ENCODE measurements around the gene SPATA13.

Gene SPATA13

GRCh38 chr13:24253520-24254145 is 93.1 kb downstream of the SPATA13 start:
- no peak for DNase-seq (ENCODE audit: low spot score)

GRCh38 chr13:24254146-24254841 is 93.8 kb downstream of the SPATA13 start:
- no peak for DNase-seq (ENCODE audit: low spot score)

GRCh38 chr13:24257497-24257896 is 97.0 kb downstream of the SPATA13 start:
- no peak for DNase-seq (ENCODE audit: low spot score)

DNA sequence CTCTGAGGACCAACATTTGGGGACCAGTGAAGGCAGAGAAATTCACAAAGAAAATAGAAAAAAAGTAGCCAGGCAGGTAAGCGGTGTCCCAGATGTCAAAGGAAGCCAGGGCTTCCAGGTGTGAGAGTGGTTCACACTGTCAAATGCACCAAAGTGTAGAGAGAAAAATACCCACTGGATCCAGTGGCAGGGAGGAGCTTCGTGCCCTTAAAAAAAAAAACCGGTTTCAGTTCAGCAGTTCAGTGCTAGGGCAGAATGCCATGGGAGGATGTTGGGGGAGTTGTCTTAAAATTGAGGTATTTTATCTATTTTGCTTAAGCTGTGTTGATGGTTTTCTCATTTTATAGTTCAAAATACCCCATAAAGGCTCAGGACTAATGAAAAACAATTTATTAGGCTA is 101.0 kb downstream of the SPATA13 start:
- DNase-seq (ENCODE audit: low spot score) = no peak

DNA sequence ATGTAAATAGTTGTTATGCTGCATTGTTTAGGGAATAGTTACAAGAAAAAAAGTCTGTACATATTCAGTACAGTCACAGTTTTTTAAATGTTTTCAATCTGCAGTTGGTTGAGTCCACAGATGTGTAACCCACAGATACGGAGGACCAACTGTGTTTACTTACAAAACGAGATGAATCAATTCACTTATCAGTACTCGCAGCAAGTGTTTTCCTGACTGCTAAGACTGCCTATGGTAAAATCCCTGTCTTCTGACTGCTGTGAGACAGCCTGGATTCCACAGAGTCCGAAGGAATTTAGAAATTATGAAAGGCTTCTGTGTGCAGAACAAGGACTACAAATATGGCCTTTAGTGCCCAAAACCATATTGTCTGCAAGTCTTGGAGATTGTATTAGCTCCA is 103.1 kb downstream of the SPATA13 start:
- no peak for DNase-seq (ENCODE audit: low spot score)

DNA sequence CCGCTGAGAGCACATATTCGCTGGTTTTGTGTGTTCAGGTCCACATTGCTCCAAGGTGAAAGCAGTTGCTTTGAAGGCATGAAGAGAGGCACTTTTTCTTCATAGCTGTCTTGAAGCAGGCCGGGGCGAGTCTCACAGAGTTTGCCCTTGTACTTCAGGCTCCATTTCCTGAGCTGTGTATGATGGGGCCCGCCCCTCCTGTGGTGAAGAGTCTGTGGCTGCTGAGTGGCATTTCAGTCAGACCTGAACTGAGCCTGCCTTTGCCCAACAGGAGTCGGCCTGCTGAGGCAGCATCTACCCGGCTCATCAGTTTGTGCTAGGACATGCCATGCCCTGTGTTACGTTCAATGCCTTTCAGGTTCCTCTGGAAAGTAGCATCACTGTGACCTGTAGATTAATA is 104.5 kb downstream of the SPATA13 start:
- DNase-seq (ENCODE audit: low spot score) = no peak

DNA sequence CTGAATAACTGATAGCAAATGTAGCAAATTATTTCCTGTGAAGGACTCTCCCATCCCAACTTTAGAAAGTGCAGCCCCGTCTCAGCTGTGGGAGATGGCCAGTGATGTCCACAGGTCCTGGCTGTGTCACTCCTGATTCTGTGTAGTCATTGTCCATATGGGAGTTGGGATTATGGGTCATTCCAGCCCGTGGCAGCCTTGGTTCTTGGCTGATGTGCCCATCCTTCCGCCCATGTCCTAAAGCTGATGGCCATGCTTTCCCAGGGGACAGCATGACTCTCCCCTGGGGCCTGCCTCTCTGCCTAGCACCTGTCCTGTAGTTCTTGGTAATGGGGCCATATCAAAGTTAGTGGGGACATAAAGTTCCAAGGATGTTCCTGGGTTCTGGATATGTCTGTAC is 104.9 kb downstream of the SPATA13 start:
- DNase-seq (ENCODE audit: low spot score) = no peak

DNA sequence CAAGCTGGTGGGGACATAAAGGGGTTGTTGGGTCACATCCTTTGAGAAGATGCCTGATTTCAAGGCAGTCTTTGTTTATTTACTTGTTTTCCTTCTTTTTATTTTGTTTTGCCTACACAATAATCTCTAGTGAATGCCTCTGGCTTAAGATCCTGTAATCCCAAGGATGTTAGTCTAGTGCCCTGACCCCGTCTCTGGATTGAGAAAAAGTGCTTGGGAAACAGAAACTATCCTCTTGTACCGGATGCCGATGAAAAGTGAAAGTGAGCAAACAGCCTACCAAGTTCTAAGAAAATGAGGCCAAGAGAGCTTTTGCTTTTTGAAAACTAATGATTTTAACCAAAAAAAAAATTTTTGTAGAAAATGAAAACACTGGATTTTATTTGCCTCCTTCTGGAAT is 106.8 kb downstream of the SPATA13 start:
- DNase-seq (ENCODE audit: low spot score) = no peak

- DNase-seq (ENCODE audit: low spot score) = no peak
Measured at GRCh38 chr13:24267801-24268200, 107.3 kb downstream of the SPATA13 start.

GRCh38 chr13:24269821-24270220 is 109.3 kb downstream of the SPATA13 start:
- DNase-seq (ENCODE audit: low spot score) = no peak

DNA sequence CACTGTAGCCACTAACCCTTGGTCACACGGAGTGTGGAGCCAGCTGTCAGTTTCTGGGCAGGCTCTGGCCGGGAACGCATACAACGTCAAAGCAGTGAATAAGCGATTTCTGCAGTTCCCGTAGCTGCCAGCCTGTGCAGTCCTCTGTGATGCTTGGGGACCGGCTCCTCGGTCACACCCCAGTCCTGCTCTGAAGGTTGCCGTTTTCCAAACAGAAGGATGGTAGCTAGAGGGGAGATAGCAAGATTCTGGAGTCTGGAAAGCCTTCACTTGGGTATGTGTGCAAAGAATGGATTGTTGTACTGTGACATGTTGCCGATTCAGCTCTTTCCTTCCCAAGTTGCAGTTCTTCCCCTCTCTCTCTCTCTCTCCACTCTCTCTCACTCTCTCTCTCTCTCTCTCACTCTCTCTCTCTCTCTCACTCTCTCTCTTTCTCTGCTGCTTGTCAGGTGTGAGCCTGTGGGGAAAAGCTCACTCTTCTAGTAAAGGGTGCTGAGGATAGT is 110.2 kb downstream of the SPATA13 start:
- peak; percentile 43 for DNase-seq (ENCODE audit: low spot score)

DNA sequence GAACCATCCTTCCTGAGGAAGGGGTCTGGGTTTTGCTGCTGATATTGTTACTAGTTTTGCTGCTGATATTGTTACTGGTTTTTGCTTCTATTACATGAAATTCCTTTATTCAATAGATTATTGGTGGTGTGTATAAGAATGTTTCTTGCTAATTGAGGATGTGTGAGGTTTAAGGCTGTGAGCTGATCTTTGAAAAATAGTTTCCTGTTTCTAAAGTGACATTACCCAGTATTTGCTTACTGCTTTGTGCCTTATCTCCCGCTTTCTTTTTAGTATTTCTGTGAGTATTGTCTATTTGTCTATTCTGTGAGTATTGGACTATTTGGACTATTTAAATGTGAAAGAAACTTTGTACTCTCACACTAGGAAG is 110.7 kb downstream of the SPATA13 start:
- no peak for DNase-seq (ENCODE audit: low spot score)

DNA sequence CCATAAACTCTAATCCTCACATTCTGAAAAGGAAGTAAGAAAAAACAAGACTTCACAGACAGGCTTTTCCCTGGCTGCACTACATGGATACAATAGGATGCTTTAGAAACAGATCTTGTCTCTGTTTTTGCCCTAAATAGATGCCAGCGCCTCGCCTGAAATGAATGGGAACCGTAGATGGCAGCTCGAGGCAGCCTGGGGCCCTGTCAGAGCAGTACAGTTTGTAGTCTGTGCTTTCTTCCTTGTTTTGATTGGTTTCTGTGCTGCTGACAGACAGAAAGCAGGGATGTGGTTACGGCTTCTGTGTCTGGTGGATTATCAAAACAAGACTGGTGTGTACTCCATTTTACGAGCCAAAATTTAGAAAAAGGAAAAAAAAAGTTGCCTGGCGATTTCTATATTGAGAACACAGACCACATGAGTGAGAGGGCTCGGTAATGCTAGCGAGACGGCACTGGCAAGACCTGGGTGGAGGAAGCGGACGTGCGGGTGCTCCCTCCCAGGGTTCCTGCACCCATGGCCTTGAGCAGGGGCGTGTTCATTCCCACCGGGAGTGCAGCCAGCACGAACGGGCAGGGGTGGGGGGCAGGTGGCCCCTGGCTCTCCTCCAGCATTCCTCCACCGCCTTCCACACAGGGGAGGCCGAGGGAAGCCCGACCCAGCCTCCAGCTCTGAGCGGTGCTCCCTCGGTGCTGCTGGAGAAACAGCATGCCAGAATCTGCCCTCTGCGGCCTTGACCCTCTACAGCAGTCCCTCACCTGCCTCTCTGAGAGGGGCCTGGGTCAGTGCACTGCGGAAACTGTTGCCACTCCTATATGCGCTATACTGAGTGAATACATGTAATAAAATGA is 111.3 kb downstream of the SPATA13 start:
- no peak for DNase-seq (ENCODE audit: low spot score)

- no peak for DNase-seq (ENCODE audit: low spot score)
Measured at GRCh38 chr13:24272452-24273161, 112.1 kb downstream of the SPATA13 start.

DNA sequence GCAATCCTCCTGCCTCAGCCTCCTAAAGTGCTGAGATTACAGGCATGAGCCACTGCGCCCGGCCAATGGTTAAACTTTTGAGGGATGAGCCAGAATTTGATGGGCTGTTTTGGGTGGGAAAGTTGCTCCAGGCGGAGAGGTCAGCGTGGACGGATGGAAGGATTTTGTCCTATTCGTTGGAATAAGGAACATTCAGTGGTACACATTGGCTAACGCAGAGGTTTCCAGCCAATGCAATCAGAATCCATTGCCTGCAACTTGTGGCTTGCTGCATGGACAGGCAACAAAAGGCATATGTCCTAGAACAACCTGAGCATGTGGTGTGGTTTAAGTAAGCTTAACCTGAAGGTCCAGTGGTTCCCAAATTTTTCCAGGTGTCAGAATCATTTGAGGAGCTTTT is 113.4 kb downstream of the SPATA13 start:
- no peak for DNase-seq (ENCODE audit: low spot score)

- no peak for DNase-seq (ENCODE audit: low spot score)
Measured at GRCh38 chr13:24274452-24275021, 114.0 kb downstream of the SPATA13 start.

- DNase-seq (ENCODE audit: low spot score) = no peak
Measured at GRCh38 chr13:24275041-24275440, 114.5 kb downstream of the SPATA13 start.

- no peak for DNase-seq (ENCODE audit: low spot score)
Measured at GRCh38 chr13:24276306-24276705, 115.8 kb downstream of the SPATA13 start.

- no peak for DNase-seq (ENCODE audit: low spot score)
Measured at GRCh38 chr13:24276861-24277260, 116.3 kb downstream of the SPATA13 start.

DNA sequence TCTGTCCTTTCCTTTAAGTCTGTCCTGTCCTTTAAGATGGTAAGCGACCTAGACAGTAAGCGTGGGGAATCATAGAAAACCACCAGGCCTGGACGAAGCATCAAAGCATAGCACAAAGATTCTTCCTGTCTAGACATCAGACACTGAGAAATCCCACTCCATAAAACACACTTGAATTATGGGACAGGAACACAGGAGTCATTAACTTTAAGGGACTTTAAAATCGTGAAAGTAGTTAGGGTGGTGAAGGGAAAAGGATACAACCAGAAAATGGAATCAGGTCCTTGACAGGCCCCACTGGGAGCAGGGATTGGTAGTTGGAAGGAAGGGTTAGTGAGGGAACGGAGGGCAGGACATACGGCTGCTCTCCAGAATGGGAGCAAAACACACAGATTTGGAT is 117.2 kb downstream of the SPATA13 start:
- DNase-seq (ENCODE audit: low spot score) = no peak

DNA sequence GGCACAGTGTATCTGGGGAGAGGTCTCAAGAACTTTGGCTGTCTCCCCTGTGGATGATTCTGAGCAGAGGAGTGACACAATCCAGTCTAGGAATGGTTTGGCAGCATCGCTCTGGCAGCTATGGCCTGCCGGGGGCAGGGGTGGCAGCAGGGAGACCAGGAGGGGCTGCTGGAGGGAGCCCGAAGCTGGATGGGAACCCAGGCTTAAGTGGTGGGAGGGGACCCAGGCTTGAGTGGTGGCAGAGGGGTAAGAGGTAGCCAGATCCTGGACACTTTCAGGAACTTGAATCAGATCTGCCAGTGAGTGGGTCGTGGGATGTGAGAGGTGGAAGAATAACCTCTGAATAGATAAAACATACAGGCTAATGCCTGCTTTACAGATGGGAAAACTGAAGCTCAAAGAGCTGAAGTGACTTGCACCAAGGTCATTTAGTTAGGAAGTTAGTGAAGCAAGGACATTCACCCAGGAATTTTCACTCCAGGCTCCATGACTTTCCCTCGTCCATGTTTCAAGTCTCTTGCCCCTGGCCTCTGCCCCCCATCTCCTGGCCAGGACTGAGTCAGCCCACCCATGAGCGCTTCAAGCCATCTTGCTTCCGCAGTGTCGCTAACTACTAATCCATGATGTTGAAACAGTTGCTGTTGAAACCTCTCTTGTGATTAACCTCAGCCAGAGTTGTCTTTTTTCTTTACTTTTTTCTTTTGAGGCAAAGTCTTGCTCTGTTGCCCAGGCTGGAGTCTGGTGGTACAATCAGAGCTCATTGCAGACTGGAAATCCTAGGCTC is 119.0 kb downstream of the SPATA13 start:
- no peak for DNase-seq (ENCODE audit: low spot score)
